Breast epithelium (tissue), 3 donors: Measurements from ENCODE around the gene FJX1.
"Not testable (repeated sequence)": the region's sequence is repeated elsewhere in the genome, so short reads cannot be mapped to it uniquely, and the experiment has no call there.

Experiments used
- CTCF ChIP-seq, 3 donors: fragments of 450-650 bp; IDR thresholded peaks; one replicate each; pipeline ENCODE4 v1.5.1; 2016 to 2017; ENCODE audit warnings: antibody characterized with exemption in 3 of 3, mild to moderate bottlenecking in 3 of 3, moderate library complexity in 3 of 3
- POLR2A ChIP-seq: fragments of 450-650 bp; IDR thresholded peaks from one replicate; pipeline ENCODE4 v1.6.1; 2016; ENCODE audit warnings: antibody characterized with exemption, mild to moderate bottlenecking, moderate library complexity

GRCh38 chr11:35668350-35668749, 50.1 kb downstream of the FJX1 start:
- not testable (repeated sequence) for TF ChIP-seq CTCF (IDR thresholded peaks at IDR 0.05); POLR2A
